Left ventricle myocardium superior (tissue), 1 donor: Measurements from ENCODE around the gene PPARGC1A. TPM values are rescaled to one million over a fixed set of nuclear protein-coding genes. Genes with fewer than 3 reads are reported as not detected.
A peak's percentile ranks its signal among the peaks of the same experiment; 100 is the strongest.

Experiments used
- ATAC-seq: fragments of 200-7000 bp; cut with Tn5 transposase; one replicate; pipeline ENCODE4 v1.9.1; 2020; ENCODE audit warnings: mild to moderate bottlenecking, moderate library complexity
- DNase-seq: peaks from one replicate; pipeline ENCODE4 v3.0.0-alpha.2; 2020
- intact Hi-C: fragments of 100-400 bp; cut with micrococcal nuclease; formaldehyde crosslinking; loops from one replicate; pipeline ENCODE4 v1.11.0; 2022
- total RNA-seq: library from RNA; stranded (reverse); fragmentation: NEBNext Ultra II Directional; extraction: Animal tissue kit (Norgen Biotek cat#: 25700); gene quantifications from one replicate; pipeline ENCODE4 v1.2.1, GENCODE V29; 2021
- donor health status: DM: no; HTN: yes; CAD: no; lungs with severe emphysema.

PPARGC1A gene
- total RNA-seq, 1 donor from 2014 or later = 97.2 TPM

- DNase-seq = no peak
- no peak for ATAC-seq
- intact Hi-C loops = no loop called here
Measured at GRCh38 chr4:23855912-23856605, 33.8 kb downstream of the PPARGC1A start.

- intact Hi-C loops = no loop called here
- DNase-seq (no peak), ATAC-seq (peak; percentile 71)
Measured at GRCh38 chr4:23853986-23854660, 35.7 kb downstream of the PPARGC1A start.

- ATAC-seq = peak; percentile 21
- no peak for DNase-seq
- intact Hi-C loops = no loop called here
Measured at GRCh38 chr4:23851464-23851863, 38.4 kb downstream of the PPARGC1A start.

GRCh38 chr4:23847158-23847557 lies 42.7 kb downstream of the PPARGC1A start:
- no peak for DNase-seq
- intact Hi-C loops = no loop called here
- no peak for ATAC-seq

- intact Hi-C loops = no loop called here
- ATAC-seq = no peak
Measured at GRCh38 chr4:23844961-23845360, 44.9 kb downstream of the PPARGC1A start.

GRCh38 chr4:23839279-23839678 lies 50.6 kb downstream of the PPARGC1A start:
- no peak for DNase-seq
- ATAC-seq = no peak
- intact Hi-C loops = no loop called here

More at GRCh38 chr4:23844961-23845360, 44.9 kb downstream of the PPARGC1A start:
- no peak for DNase-seq

GRCh38 chr4:23838607-23839006 lies 51.2 kb downstream of the PPARGC1A start:
- no peak for ATAC-seq
- intact Hi-C loops = no loop called here
- no peak for DNase-seq

- DNase-seq (no peak), ATAC-seq (peak; percentile 5)
- intact Hi-C loops = no loop called here
Measured at GRCh38 chr4:23838131-23838530, 51.7 kb downstream of the PPARGC1A start.

GRCh38 chr4:23837371-23837770 lies 52.5 kb downstream of the PPARGC1A start:
- ATAC-seq = peak; percentile 39
- intact Hi-C loops = no loop called here
- no peak for DNase-seq

GRCh38 chr4:23835774-23836478 lies 53.9 kb downstream of the PPARGC1A start:
- DNase-seq (no peak), ATAC-seq (peak; percentile 44)
- intact Hi-C loops = no loop called here

GRCh38 chr4:23828779-23829178 lies 61.1 kb downstream of the PPARGC1A start:
- no peak for ATAC-seq
- no peak for DNase-seq
- intact Hi-C loops = no loop called here

GRCh38 chr4:23828020-23828715 lies 61.7 kb downstream of the PPARGC1A start:
- peak; percentile 19 for ATAC-seq
- intact Hi-C loops = no loop called here
- no peak for DNase-seq

- intact Hi-C loops = no loop called here
- no peak for ATAC-seq
Measured at GRCh38 chr4:23822181-23822580, 67.7 kb downstream of the PPARGC1A start.

GRCh38 chr4:23819041-23819511 lies 70.8 kb downstream of the PPARGC1A start:
- DNase-seq (peak; percentile 62), ATAC-seq (peak; percentile 91)
- intact Hi-C loops = no loop called here

More at GRCh38 chr4:23822181-23822580, 67.7 kb downstream of the PPARGC1A start:
- no peak for DNase-seq

GRCh38 chr4:23818097-23818885 lies 71.6 kb downstream of the PPARGC1A start:
- no peak for DNase-seq
- intact Hi-C loops = no loop called here
- peak; percentile 5 for ATAC-seq

GRCh38 chr4:23814996-23815660 lies 74.7 kb downstream of the PPARGC1A start:
- DNase-seq (no peak), ATAC-seq (no peak)
- intact Hi-C loops = no loop called here

GRCh38 chr4:23814587-23814986 lies 75.3 kb downstream of the PPARGC1A start:
- ATAC-seq = no peak
- no peak for DNase-seq
- intact Hi-C loops = no loop called here

- no peak for DNase-seq
- intact Hi-C loops = no loop called here
- ATAC-seq = no peak
Measured at GRCh38 chr4:23811161-23811560, 78.7 kb downstream of the PPARGC1A start.
